GM21786 (cell line): ENCODE measurements around the gene RARA.
A peak's percentile ranks its signal among the peaks of the same experiment; 100 is the strongest.

Source experiments
- ATAC-seq: cut with Tn5 transposase; IDR thresholded peaks from one replicate; pipeline ENCODE4 v1.9.1; 2021; ENCODE audit not compliant: unreplicated experiment

RARA gene

DNA sequence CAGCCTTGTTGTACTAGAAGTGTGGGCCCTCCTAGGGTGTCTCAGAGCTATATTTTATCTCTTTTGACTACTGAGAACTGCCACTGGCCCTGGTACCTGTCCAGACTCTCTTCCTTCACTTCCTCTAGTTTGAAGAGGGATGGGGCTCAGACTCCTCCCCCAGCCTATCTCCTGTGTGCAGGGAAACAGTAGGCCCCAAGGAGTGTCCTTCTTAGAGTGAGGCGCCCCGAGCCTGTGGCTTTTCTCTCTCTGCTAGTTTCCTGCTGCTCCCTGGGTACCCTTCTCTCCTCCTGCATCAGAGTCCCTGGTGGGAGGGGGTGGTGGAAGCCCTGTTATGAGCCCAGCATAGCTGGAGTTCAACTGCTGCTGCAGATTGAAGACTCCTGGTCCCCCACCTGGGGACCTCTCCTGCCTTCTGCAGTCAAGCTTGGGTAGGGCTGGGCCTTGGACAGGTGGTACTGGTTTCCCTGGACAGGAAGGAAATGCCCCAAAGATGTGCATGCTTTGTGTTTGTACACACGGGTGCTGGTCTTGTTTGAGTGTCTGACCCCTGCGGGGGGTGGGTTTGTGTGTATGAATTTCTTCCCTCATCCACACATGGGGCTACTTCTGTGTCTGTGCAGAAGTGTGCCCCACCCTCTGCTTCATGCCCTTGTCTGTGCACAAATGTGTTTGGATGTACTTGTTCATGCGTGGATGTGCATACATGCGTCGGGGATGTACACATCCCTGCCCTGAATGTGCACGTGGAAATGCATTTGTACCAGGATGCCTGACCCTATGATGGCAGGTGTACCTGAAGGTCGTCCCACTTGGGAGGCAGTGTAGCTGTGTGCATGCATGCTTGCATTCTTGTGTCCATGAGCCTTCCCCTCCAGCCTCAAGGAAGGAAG, 6.9 kb downstream of the RARA start:
- ATAC-seq: no peak

DNA sequence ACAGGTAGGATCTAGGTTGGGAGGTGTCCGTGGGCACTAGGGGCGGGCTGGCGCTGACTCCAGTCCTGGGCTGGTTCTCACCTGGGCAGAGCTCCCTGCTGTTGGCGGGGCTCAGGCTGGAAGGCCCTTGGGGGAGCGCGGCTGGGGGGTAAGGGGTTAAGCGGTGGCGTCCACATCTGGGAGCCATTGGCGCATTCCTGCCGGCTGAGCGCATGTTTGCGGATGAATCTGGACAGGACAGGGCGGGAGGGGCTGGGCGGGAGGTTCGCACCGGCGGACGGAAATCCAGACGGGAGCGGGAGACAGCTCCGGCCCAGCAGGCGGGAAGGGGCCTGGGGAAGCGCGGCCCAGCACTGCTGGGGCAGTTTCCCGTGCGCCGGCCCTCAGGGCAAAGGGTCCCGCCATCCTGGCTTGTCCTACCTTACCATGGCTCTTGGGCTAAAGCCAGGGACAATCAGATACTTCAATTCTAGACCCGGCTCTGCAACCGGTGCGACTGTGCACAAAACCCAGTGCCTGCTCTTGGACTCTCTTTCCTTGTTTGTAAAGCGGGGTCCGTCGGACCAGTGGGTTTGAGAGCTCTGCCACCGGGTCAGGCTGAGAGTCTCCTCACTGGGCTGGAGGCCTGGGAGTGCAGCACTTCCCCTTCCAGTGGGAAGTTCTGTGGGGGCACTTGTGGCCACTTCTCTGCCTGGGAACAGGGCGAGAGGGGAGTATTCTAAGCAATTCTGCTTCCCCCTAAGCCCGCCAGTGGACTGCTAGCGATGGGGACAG, 7.8 kb downstream of the RARA start:
- no peak for ATAC-seq

DNA sequence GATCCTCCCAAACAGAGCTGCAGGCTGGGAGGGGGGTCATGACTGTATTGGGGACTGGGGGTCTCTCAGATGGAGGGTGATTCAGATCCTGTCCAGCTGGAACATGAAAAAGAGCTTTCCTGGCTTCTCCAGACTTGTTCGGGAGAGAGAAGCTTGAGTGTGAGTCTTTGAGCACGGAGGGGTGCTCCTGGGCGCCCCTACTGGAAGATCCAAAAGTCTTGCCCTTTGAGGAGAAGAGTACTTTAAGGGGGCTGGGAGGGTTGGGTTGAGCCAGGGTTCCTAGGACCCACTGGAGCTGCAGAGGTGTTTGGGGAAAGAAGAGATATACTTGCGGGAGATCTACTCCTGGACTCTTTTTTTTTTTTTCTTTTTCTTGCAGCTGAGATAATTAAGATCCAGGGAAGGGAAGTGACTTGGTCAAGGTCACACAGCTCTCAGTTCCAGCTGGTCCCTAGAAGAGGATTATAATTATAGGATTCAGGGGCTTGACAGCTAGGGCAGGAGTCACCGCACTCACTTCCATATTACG, 8.4 kb downstream of the RARA start:
- no peak for ATAC-seq

DNA sequence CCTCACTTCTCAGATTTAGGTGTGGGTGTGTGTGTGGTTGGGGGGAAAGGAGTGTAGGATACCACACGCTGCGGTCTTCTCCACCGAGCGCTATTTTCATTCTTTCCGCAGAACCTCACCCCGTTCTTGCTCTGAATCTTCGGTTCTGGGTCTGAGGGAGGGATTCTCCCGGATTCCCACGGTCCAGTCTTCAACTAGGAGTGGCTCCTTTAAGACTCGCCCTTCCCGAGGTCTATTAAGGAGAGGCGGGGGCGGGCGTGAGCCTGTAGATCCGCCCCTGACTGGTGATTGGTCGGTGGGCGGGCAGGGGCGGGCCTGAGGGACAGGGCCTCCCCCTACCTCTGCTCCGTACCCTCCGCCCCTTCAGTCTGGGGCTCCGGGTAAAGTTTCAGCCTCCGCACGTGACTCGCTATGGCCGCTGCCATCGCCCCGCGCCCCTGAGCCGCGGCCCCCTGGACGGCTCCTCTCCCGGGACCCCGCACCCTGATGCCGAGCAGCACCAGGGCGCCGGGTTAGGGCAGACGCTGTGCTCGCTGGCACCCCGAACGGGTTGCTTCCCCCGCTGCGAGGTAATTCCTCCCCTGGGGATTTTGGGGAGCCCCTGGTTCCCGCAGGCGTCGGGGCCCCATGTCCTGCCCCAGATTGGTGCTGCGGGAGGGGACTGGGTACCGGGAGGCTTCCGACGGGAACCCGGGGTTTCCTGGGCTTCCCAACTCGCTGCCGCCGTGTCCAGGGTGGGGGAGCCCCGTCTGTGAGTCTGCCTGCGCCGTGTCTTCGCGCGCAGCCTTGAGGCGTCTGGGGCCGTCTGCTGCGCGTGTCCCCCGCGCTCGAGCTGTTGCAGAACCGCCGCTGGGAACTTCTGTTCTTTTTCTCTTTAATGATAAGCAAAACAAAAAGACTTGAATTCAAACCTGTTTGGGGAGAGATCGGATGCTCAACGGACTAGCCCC, 9.2 kb downstream of the RARA start:
- ATAC-seq: peak; percentile 51

DNA sequence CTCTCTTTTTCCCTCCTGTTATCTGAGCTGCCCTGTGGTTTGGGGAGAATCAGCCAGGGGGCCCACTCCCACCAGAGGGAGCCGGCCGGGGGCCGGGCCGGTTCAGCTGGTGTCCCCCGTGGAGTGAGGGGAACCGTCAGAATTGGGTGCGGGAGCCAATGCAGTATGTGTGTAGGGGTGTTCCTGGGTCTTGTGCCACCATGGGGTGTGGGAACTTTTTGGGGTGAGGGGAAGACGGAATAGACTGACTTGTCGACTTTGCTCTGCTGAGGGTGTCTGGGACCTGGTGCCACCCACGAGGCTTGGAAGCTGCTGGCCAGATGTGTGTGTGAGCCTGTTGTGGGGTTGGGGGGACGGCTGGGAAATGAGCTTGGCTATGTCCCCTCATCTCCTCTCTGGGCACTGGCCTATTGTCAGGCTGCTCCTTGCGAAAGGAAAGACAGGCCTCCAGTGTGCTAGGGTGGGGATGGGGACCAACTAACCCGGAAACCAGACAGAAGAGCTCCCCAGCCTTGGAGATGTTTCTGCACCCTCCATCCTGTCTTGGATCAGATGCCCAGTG, 9.9 kb downstream of the RARA start:
- ATAC-seq: no peak

DNA sequence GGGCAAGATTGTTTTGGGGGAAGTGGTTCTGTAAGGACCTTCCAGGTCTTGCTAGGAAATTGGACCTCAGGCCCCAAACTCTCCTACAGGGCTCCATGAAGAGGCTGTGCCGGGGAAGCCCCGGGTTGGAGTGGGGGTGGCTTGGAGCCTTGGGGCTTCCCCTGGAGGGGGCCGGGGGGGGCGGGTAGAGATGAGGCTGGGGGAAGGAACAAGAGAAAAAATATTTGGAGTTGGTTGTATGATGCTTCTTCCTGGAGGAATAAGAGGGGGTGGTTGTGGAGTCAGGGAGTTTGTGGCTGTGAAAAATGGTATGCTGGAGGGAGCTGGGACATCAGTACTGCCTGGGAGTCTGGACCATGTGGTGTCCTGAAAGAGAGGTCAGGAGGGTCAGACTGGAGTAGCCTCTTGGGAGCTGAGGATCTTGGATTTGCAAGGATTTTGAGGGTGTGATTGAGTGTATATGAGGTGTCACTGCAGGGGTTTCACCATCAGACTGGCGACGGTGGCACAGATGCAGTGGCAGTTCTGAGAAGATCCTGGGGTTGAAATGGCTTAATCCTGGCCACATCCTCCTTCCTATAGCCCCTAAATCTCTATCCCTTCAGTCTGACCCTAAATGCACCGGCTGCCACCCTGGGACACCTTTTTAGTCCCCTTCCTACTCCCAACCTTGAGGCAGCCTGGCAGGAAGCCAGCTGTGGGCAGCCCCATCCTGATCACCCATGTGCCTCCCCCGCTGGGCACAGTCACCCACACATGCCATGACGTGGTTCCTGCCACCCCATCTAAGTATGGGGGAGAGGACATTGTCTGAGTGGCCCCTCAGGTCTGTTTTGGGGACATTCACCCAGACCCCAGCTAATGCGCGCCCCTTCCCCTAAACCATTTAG, 10.9 kb downstream of the RARA start:
- ATAC-seq: no peak

DNA sequence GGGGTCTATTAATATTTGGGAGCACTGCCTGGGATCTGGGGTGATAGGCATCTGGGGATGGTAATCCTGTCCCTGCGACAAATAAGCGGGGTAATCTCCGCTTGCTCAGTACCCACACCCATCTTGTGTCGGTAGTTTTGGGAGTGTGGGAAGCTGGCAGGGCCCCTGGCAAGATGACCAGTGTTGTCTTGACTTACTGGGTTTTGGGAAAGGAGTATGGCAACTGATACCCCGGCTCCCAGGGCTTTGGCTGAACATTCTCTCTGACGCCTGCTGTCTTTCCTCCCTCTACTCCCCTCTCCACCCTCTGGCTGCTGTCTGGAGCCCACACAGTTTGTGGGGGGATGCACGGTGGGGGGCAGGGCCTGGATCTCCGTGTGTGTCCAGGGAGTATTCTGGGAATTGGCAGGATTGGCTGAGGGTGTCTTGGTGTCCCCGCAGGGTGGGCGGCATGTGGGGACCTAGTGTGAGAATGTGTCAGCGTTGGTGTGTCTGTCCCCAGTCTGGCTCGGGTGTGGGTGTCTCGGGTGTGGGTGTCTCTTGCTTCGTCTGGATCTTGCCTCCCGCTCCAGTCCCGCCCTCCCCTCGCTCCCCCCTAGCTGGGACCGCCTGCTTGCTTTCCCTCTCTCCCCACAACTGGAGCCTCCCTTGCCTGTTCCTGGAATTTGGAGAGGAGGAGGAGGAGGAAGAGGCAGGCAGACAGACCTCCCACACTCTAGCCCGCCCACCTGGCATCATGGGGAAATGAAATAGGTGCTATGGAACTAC, 12.0 kb downstream of the RARA start:
- ATAC-seq: no peak

DNA sequence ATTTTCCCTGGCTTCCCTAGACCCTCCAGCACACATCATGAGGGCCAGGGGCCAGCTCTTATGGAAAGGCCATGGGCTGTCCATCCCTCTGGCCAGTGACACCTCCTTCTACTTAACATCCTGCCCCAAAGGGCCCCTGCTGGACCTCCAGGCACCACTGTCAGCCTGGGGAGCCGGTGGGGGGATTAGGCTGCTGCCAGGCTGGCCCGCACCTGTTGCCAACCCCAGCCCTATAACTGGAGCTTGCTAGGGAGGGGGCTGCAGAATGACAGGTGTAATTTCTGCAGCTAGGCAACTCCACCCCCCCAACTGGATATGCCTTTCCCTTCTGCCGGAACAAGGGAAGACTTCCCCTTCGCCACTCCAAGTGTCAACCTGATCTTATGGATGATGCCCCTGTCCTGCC, 12.5 kb downstream of the RARA start:
- no peak for ATAC-seq

DNA sequence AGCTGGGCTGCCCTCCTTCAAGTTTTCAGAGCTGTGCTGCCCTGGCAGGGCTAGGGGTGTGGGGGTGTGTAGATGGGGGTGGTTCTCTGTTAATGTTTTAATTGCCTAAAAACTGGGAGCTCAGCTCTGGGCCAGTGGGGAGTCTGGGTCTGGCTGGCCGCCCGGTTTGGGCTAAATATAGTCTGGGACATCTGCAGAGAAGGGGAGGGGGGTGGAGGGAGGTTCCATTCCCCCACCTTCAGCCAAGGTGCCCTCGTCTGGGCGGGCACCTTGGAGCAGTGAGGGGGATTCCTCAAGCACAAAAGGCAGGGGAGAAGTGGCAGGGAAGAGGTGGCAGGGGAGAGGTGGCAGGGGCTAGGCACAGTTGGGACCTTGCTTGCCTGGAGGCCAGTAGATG, 13.0 kb downstream of the RARA start:
- ATAC-seq: no peak

DNA sequence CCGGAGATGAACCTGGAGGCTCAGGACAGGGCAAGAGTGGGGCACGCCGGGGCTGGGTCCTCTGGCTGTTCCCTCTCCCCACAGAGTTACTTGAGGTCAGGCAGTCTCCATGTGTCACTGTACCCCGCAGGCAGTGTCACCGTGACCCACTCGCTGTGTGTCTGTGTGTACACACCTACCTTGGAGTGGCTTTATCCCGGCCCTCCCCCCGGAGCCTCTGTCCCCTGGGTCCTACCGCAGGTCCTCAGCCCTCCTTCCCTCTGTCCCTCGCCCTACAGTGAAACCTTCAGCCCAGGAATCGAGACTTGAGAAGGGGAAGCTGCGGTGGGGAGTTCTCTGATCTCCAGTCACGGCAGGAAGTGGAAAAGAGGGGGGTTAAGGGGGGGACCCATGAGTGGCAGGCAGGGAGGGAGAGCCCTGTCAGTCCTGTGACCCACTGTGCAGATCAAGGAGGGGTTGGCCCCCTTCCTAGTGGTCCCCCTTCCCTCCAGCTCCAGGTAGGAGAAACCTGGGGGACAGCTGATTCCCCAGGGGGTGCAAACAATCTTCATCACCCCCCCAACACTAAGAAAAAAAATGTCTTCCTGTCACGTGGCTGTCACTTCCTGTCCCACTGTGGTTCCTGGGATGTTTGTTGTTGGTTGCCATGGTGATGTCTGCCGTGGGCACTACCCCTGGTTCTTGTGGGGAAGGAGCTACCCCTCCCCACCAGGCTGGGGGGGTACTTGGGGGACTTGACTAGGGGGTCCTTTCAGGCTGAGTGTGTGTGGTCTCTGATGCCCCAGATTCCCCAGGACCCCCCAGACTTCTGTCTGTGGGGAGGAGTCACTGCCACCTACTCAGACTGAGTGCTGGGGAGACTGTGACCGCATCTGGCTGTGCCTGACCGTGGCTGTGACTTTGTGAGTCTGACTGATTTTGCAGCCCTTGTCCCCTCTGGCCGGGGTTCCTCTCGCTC, 13.7 kb downstream of the RARA start:
- no peak for ATAC-seq

DNA sequence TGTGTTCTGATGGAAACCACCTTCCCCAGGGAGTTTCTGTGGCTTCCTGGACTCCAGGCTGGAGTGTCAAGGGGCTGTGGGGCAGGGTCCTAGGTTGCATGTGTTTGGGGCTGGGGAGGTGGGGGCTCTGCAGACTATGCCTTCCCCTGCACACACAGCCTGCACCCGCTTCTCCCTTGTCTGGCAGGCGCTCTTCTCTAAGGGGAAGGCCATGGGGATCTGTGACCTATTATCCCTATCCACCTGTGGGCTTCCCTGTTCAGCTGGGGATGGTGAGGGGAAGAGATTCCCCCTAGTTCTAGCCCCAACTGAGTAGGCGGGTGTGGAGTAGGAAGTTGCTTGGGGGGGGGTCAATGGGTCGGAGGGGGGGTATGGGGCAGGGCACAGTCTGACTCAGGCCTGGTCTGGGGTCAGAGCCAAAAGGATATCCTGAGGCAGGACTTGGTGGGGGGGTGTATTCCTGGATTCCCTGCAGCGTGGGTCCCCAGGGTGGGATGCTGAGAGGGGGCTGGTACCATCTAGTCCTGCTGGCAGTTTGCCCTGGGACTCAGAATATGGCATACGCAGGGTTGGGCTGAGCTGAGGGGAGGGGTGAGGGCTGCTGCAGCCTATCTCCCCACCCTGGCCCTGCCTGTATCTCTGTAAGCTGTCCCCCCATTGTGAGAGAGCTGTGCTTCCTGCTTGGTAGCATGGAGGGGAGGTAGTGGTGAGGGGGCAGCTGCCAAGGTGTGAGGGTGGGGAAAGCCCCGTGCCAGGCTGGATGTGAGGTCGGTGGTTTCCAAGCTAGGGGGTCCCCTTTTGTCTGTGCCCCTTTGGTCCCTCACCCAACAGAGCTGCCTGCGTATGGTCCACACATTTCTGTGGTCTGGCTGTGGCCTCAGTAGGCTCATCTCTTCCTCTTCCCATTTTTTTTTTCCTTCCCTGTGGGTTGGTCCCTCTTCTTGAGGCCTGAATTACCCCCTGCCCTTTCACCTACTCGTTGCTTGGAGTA, 14.7 kb downstream of the RARA start:
- ATAC-seq: no peak

DNA sequence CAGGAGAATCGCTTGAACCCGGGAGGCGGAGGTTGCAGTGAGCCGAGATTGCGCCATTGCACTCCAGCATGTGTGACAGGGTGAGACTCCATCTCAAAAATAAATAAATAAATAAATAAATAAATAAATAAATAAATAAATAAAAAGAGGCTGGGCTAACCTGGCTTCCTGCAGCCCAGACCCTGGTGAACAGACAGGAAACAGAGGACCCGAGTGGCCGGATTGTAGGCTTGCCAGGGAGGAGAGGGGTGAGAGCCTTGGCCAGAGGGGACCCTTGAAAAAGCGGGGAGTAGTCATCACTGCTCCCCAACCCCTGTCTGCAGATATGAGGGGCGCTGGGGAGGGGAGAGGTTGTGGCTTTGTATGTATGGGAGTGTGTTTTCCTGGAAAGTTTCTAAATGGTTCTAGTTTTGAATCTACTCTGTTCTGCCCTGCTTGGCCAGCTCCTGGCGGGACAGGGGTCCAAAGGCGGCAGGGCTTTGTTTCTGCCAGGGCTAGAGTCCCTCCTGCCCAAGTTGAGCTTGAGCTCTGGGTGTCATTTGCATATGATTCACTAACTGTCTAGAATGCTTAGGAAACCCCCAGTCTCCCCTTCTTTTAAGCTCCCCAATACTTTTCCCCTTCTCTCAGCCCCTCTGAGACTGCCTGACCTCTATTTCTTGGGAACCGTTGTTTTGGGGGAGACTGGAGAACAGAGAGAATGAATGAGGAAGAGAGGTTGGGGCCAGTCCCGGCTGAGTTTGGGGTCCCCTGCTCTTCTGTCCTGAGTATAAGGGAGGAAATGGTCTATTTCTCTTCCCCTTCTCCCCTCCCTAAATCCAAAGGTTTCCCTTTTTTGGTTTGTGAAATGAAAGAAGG, 16.4 kb downstream of the RARA start:
- no peak for ATAC-seq

DNA sequence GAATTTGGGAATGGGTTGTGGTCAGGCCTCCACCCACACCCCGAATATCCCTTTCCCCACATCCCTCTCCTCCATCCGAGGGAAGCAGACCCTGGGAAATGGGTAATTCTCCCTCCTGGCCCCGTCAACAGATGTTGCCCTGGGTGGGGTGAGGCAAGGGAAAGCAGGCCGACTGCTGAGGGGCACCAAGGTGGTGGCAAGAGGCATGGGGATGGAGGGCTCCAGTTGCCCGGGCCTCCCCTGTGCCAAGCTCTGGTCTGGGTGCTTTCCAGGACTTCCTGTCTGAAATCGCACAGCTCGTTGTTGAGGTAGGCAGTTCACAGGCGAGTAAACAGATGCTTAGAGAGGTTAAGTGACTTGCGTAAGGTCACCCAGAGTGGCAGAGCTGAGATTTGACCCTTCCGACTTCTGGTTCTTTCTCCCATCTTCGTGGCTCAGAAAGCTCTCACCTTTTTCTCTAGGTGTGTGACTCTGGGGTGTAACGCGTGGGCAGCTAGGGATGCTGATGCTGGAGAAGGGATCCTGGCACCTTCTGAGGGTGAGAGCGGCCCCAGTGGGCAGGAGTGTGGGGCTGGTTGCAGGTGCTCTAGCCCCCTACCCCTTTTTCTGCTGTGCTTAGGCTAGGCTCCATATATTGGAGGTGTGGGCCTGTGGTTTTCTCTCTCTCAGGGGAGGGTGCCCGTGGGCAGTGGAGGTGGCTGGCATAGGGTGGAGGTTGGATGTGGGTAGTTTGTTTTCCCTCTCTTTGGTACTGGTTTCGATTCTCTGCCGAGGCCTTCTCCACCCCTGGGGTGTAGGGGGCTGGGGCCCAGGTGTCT, 17.2 kb downstream of the RARA start:
- ATAC-seq: no peak

DNA sequence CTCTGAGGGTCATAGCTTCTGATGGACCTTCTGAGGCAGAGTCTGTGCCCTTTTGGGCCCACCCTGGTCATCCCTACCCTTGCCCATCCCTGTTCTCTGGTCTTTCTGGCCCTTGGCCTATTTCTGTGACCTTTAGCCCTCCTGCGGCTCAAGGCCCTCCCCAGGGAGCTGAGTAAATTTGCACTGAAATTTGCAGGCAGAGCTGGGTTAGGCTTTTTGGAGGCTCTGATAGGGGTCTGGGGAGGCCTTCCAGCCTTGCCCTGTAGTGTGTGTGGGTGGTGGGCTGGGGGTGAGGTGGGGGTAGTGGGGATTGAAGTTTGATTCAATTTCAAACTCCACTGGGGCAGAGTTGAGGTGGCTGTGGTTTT, 17.8 kb downstream of the RARA start:
- no peak for ATAC-seq

DNA sequence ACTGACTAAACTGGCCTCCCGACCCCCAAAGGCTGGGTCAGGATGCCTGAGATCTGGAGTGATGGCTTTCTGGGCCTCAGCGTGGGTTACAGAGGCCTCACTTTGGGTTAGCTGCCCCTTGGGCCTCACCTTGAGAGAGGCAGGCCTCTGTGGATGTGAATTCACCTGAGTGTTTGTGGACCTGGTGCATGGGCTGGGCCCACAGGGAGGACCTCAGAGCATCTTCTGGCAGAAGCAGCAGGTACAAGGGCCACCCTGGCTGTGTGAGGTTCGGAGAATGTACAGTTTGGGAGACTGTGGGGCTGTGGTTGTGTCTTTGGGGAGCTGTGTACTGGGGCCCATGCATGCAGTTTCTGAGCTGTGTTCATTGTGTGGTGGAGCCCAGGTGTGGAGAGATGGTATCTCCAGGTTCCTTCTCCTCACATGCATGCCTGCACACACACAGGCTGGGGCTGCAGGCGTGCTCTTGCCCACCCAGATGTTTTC, 18.3 kb downstream of the RARA start:
- no peak for ATAC-seq
